Measurements from ENCODE around the gene RAPH1.

Gene RAPH1

GRCh38 chr2:203582468-203582867 is 47.4 kb upstream of the RAPH1 start:
- no peak for TF ChIP-seq CTCF (IDR thresholded peaks at IDR 0.05)
- no peak overlapping the region for H3K4me3 ChIP-seq (ENCODE audit: low read depth, low read length)
- H3K79me2 ChIP-seq = no peaks in the 10 kb centered on the region
- H3K27me3 ChIP-seq (ENCODE audit: control insufficient read depth, insufficient read depth, low read length) = no peaks in the 10 kb centered on the region
- H3K9me3 ChIP-seq (ENCODE audit: control insufficient read depth, low read length) = no peaks in the 10 kb centered on the region
- H3K27ac ChIP-seq = no peak overlapping the region
- H3K4me2 ChIP-seq (ENCODE audit: low read length) = no peak overlapping the region
- peaks cover 13% of the 10 kb centered on the region for H3K4me1 ChIP-seq
- no peak overlapping the region for H3K9ac ChIP-seq
- no peak overlapping the region for H2AFZ ChIP-seq
- no peaks in the 10 kb centered on the region for H3K36me3 ChIP-seq (ENCODE audit: control insufficient read depth, insufficient read depth, low read length)

GRCh38 chr2:203580844-203581243 is 45.7 kb upstream of the RAPH1 start:
- Histone ChIP-seq H3K36me3 (ENCODE audit: control insufficient read depth, insufficient read depth, low read length) (no peaks in the 10 kb centered on the region), H3K4me1 (peaks cover 13% of the 10 kb centered on the region), H3K4me3 (ENCODE audit: low read depth, low read length) (no peak overlapping the region), H2AFZ (peak overlapping the region; percentile 20), H3K4me2 (ENCODE audit: low read length) (no peak overlapping the region), H3K9ac (no peak overlapping the region), H3K9me3 (ENCODE audit: control insufficient read depth, low read length) (no peaks in the 10 kb centered on the region), H3K27ac (no peak overlapping the region), H3K79me2 (no peaks in the 10 kb centered on the region), H3K27me3 (ENCODE audit: control insufficient read depth, insufficient read depth, low read length) (no peaks in the 10 kb centered on the region)
- no peak for TF ChIP-seq CTCF (IDR thresholded peaks at IDR 0.05)

- peaks cover 13% of the 10 kb centered on the region for H3K4me1 ChIP-seq
- H2AFZ ChIP-seq = peak overlapping the region; percentile 35
- H3K9me3 ChIP-seq (ENCODE audit: control insufficient read depth, low read length) = no peaks in the 10 kb centered on the region
- H3K4me2 ChIP-seq (ENCODE audit: low read length) = no peak overlapping the region
- H3K4me3 ChIP-seq (ENCODE audit: low read depth, low read length) = no peak overlapping the region
- no peak for TF ChIP-seq CTCF (IDR thresholded peaks at IDR 0.05)
- no peaks in the 10 kb centered on the region for H3K27me3 ChIP-seq (ENCODE audit: control insufficient read depth, insufficient read depth, low read length)
- peak overlapping the region; percentile 72 for H3K27ac ChIP-seq
- H3K9ac ChIP-seq = no peak overlapping the region
- no peaks in the 10 kb centered on the region for H3K36me3 ChIP-seq (ENCODE audit: control insufficient read depth, insufficient read depth, low read length)
- no peaks in the 10 kb centered on the region for H3K79me2 ChIP-seq
Measured at GRCh38 chr2:203579730-203580129, 44.6 kb upstream of the RAPH1 start.

GRCh38 chr2:203578759-203579643 is 43.9 kb upstream of the RAPH1 start:
- peak overlapping the region; percentile 35 for H2AFZ ChIP-seq
- peak overlapping the region; percentile 16 for H3K4me2 ChIP-seq (ENCODE audit: low read length)
- H3K27ac ChIP-seq = peak overlapping the region; percentile 72
- no peak overlapping the region for H3K4me3 ChIP-seq (ENCODE audit: low read depth, low read length)
- no peaks in the 10 kb centered on the region for H3K79me2 ChIP-seq
- no peaks in the 10 kb centered on the region for H3K9me3 ChIP-seq (ENCODE audit: control insufficient read depth, low read length)
- peaks cover 13% of the 10 kb centered on the region for H3K4me1 ChIP-seq
- H3K27me3 ChIP-seq (ENCODE audit: control insufficient read depth, insufficient read depth, low read length) = no peaks in the 10 kb centered on the region
- H3K9ac ChIP-seq = no peak overlapping the region
- H3K36me3 ChIP-seq (ENCODE audit: control insufficient read depth, insufficient read depth, low read length) = no peaks in the 10 kb centered on the region
- no peak for TF ChIP-seq CTCF (IDR thresholded peaks at IDR 0.05)

- H3K9ac ChIP-seq = no peak overlapping the region
- H3K27ac ChIP-seq = no peak overlapping the region
- no peak overlapping the region for H3K4me3 ChIP-seq (ENCODE audit: low read depth, low read length)
- H3K4me1 ChIP-seq = peaks cover 12% of the 10 kb centered on the region
- H3K4me2 ChIP-seq (ENCODE audit: low read length) = no peak overlapping the region
- no peaks in the 10 kb centered on the region for H3K27me3 ChIP-seq (ENCODE audit: control insufficient read depth, insufficient read depth, low read length)
- H3K9me3 ChIP-seq (ENCODE audit: control insufficient read depth, low read length) = no peaks in the 10 kb centered on the region
- TF ChIP-seq CTCF (IDR thresholded peaks at IDR 0.05) = no peak
- H2AFZ ChIP-seq = no peak overlapping the region
- H3K79me2 ChIP-seq = no peaks in the 10 kb centered on the region
- no peaks in the 10 kb centered on the region for H3K36me3 ChIP-seq (ENCODE audit: control insufficient read depth, insufficient read depth, low read length)
Measured at GRCh38 chr2:203574824-203575223, 39.7 kb upstream of the RAPH1 start.

Measured in parathyroid adenoma (tissue), 2 donors.